ENCODE measurements around the gene ZSCAN22.
"Not testable (repeated sequence)": the region's sequence is repeated elsewhere in the genome, so short reads cannot be mapped to it uniquely, and the experiment has no call there.

Gene ZSCAN22

GRCh38 chr19:58336820-58337219 is 10.0 kb downstream of the ZSCAN22 start:
- Histone ChIP-seq H3K4me3 (ENCODE audit: low read length in 2 of 2) (no peak overlapping the region), H3K27ac (ENCODE audit: low read length) (no peak overlapping the region), H3K9me3 (ENCODE audit: control insufficient read depth in 2 of 2, low read length in 2 of 2) (no peaks in the 10 kb centered on the region), H3K27me3 (ENCODE audit: control insufficient read depth in 1 of 2, insufficient read depth in 2 of 2, low read length in 2 of 2) (no peaks in the 10 kb centered on the region), H3K9ac (ENCODE audit: low read length in 2 of 2) (no peak overlapping the region), H3K4me1 (ENCODE audit: control insufficient read depth, insufficient read depth, low read length) (no peaks in the 10 kb centered on the region), H3K36me3 (ENCODE audit: control insufficient read depth in 2 of 2, insufficient read depth in 2 of 2, low read length in 2 of 2) (peaks cover 15 to 44% of the 10 kb centered on the region in 2 donors)

- H3K9me3 ChIP-seq (ENCODE audit: control insufficient read depth in 2 of 2, low read length in 2 of 2) = no peaks in the 10 kb centered on the region
- H3K27ac ChIP-seq (ENCODE audit: low read length) = no peak overlapping the region
- peaks cover 15 to 44% of the 10 kb centered on the region in 2 donors for H3K36me3 ChIP-seq (ENCODE audit: control insufficient read depth in 2 of 2, insufficient read depth in 2 of 2, low read length in 2 of 2)
- no peak overlapping the region for H3K4me3 ChIP-seq (ENCODE audit: low read length in 2 of 2)
- H3K4me1 ChIP-seq (ENCODE audit: control insufficient read depth, insufficient read depth, low read length) = no peaks in the 10 kb centered on the region
- no peaks in the 10 kb centered on the region for H3K27me3 ChIP-seq (ENCODE audit: control insufficient read depth in 1 of 2, insufficient read depth in 2 of 2, low read length in 2 of 2)
- no peak overlapping the region for H3K9ac ChIP-seq (ENCODE audit: low read length in 2 of 2)
Measured at GRCh38 chr19:58338336-58338735, 11.5 kb downstream of the ZSCAN22 start.

GRCh38 chr19:58338825-58339558 is 12.2 kb downstream of the ZSCAN22 start:
- Histone ChIP-seq H3K27me3 (ENCODE audit: control insufficient read depth in 1 of 2, insufficient read depth in 2 of 2, low read length in 2 of 2) (no peaks in the 10 kb centered on the region), H3K27ac (ENCODE audit: low read length) (no peak overlapping the region), H3K4me3 (ENCODE audit: low read length in 2 of 2) (no peak overlapping the region), H3K36me3 (ENCODE audit: control insufficient read depth in 2 of 2, insufficient read depth in 2 of 2, low read length in 2 of 2) (peaks cover 15 to 44% of the 10 kb centered on the region in 2 donors), H3K9ac (ENCODE audit: low read length in 2 of 2) (no peak overlapping the region), H3K9me3 (ENCODE audit: control insufficient read depth in 2 of 2, low read length in 2 of 2) (no peaks in the 10 kb centered on the region), H3K4me1 (ENCODE audit: control insufficient read depth, insufficient read depth, low read length) (no peaks in the 10 kb centered on the region)

- H3K4me3 ChIP-seq (ENCODE audit: low read length in 2 of 2) = no peak overlapping the region
- H3K27ac ChIP-seq (ENCODE audit: low read length) = no peak overlapping the region
- H3K9me3 ChIP-seq (ENCODE audit: control insufficient read depth in 2 of 2, low read length in 2 of 2) = no peaks in the 10 kb centered on the region
- H3K27me3 ChIP-seq (ENCODE audit: control insufficient read depth in 1 of 2, insufficient read depth in 2 of 2, low read length in 2 of 2) = peaks cover 14 to 26% of the 10 kb centered on the region in 2 donors
- no peak overlapping the region for H3K9ac ChIP-seq (ENCODE audit: low read length in 2 of 2)
- H3K36me3 ChIP-seq (ENCODE audit: control insufficient read depth in 2 of 2, insufficient read depth in 2 of 2, low read length in 2 of 2) = peaks cover 0 to 2% of the 10 kb centered on the region in 2 donors
- H3K4me1 ChIP-seq (ENCODE audit: control insufficient read depth, insufficient read depth, low read length) = peaks cover 8% of the 10 kb centered on the region
Measured at GRCh38 chr19:58345558-58345957, 18.8 kb downstream of the ZSCAN22 start.

GRCh38 chr19:58346961-58347929 is 20.5 kb downstream of the ZSCAN22 start:
- Histone ChIP-seq H3K9ac (ENCODE audit: low read length in 2 of 2) (no peak overlapping the region), H3K9me3 (ENCODE audit: control insufficient read depth in 2 of 2, low read length in 2 of 2) (no peaks in the 10 kb centered on the region), H3K4me1 (ENCODE audit: control insufficient read depth, insufficient read depth, low read length) (peaks cover 8% of the 10 kb centered on the region), H3K36me3 (ENCODE audit: control insufficient read depth in 2 of 2, insufficient read depth in 2 of 2, low read length in 2 of 2) (no peaks in the 10 kb centered on the region), H3K27ac (ENCODE audit: low read length) (no peak overlapping the region), H3K27me3 (ENCODE audit: control insufficient read depth in 1 of 2, insufficient read depth in 2 of 2, low read length in 2 of 2) (peaks cover 27 to 41% of the 10 kb centered on the region in 2 donors), H3K4me3 (ENCODE audit: low read length in 2 of 2) (peak overlapping the region in 1 of 2 donors; percentile 64)

- not testable (repeated sequence) for H3K4me1 ChIP-seq (ENCODE audit: control insufficient read depth, insufficient read depth, low read length); H3K36me3 ChIP-seq (ENCODE audit: control insufficient read depth in 2 of 2, insufficient read depth in 2 of 2, low read length in 2 of 2); H3K27ac ChIP-seq (ENCODE audit: low read length); H3K9me3 ChIP-seq (ENCODE audit: control insufficient read depth in 2 of 2, low read length in 2 of 2)
- Histone ChIP-seq H3K9ac (ENCODE audit: low read length in 2 of 2) (peak overlapping the region in 1 of 2 donors; percentile 20), H3K4me3 (ENCODE audit: low read length in 2 of 2) (peak overlapping the region in 1 of 2 donors; percentile 49), H3K27me3 (ENCODE audit: control insufficient read depth in 1 of 2, insufficient read depth in 2 of 2, low read length in 2 of 2) (peaks cover 34 to 49% of the 10 kb centered on the region in 2 donors)
Measured at GRCh38 chr19:58348080-58348479, 21.3 kb downstream of the ZSCAN22 start.

- Histone ChIP-seq H3K9ac (ENCODE audit: low read length in 2 of 2) (no peak overlapping the region), H3K9me3 (ENCODE audit: control insufficient read depth in 2 of 2, low read length in 2 of 2) (no peaks in the 10 kb centered on the region), H3K4me1 (ENCODE audit: control insufficient read depth, insufficient read depth, low read length) (peaks cover 8% of the 10 kb centered on the region), H3K4me3 (ENCODE audit: low read length in 2 of 2) (no peak overlapping the region), H3K36me3 (ENCODE audit: control insufficient read depth in 2 of 2, insufficient read depth in 2 of 2, low read length in 2 of 2) (no peaks in the 10 kb centered on the region), H3K27ac (ENCODE audit: low read length) (no peak overlapping the region), H3K27me3 (ENCODE audit: control insufficient read depth in 1 of 2, insufficient read depth in 2 of 2, low read length in 2 of 2) (peaks cover 45 to 62% of the 10 kb centered on the region in 2 donors)
Measured at GRCh38 chr19:58349590-58349989, 22.8 kb downstream of the ZSCAN22 start.

GRCh38 chr19:58350001-58350861 is 23.4 kb downstream of the ZSCAN22 start:
- Histone ChIP-seq H3K4me1 (ENCODE audit: control insufficient read depth, insufficient read depth, low read length) (peaks cover 8% of the 10 kb centered on the region), H3K9ac (ENCODE audit: low read length in 2 of 2) (no peak overlapping the region), H3K36me3 (ENCODE audit: control insufficient read depth in 2 of 2, insufficient read depth in 2 of 2, low read length in 2 of 2) (no peaks in the 10 kb centered on the region), H3K9me3 (ENCODE audit: control insufficient read depth in 2 of 2, low read length in 2 of 2) (no peaks in the 10 kb centered on the region), H3K27me3 (ENCODE audit: control insufficient read depth in 1 of 2, insufficient read depth in 2 of 2, low read length in 2 of 2) (peaks cover 52 to 64% of the 10 kb centered on the region in 2 donors), H3K27ac (ENCODE audit: low read length) (no peak overlapping the region), H3K4me3 (ENCODE audit: low read length in 2 of 2) (peak overlapping the region in 1 of 2 donors; percentile 29)

- Histone ChIP-seq H3K9ac (ENCODE audit: low read length in 2 of 2) (no peak overlapping the region), H3K27me3 (ENCODE audit: control insufficient read depth in 1 of 2, insufficient read depth in 2 of 2, low read length in 2 of 2) (peaks cover 56 to 72% of the 10 kb centered on the region in 2 donors), H3K27ac (ENCODE audit: low read length) (no peak overlapping the region), H3K36me3 (ENCODE audit: control insufficient read depth in 2 of 2, insufficient read depth in 2 of 2, low read length in 2 of 2) (no peaks in the 10 kb centered on the region), H3K9me3 (ENCODE audit: control insufficient read depth in 2 of 2, low read length in 2 of 2) (no peaks in the 10 kb centered on the region), H3K4me1 (ENCODE audit: control insufficient read depth, insufficient read depth, low read length) (peaks cover 8% of the 10 kb centered on the region), H3K4me3 (ENCODE audit: low read length in 2 of 2) (no peak overlapping the region)
Measured at GRCh38 chr19:58350871-58351557, 24.2 kb downstream of the ZSCAN22 start.

- H3K4me1 ChIP-seq (ENCODE audit: control insufficient read depth, insufficient read depth, low read length) = peaks cover 11% of the 10 kb centered on the region
Measured at GRCh38 chr19:58351558-58351878, 24.7 kb downstream of the ZSCAN22 start.

More at GRCh38 chr19:58351558-58351878, 24.7 kb downstream of the ZSCAN22 start:
- Histone ChIP-seq H3K4me3 (ENCODE audit: low read length in 2 of 2) (no peak overlapping the region), H3K9me3 (ENCODE audit: control insufficient read depth in 2 of 2, low read length in 2 of 2) (no peaks in the 10 kb centered on the region), H3K27ac (ENCODE audit: low read length) (no peak overlapping the region), H3K36me3 (ENCODE audit: control insufficient read depth in 2 of 2, insufficient read depth in 2 of 2, low read length in 2 of 2) (no peaks in the 10 kb centered on the region), H3K9ac (ENCODE audit: low read length in 2 of 2) (no peak overlapping the region), H3K27me3 (ENCODE audit: control insufficient read depth in 1 of 2, insufficient read depth in 2 of 2, low read length in 2 of 2) (peaks cover 56 to 77% of the 10 kb centered on the region in 2 donors)

Measured in stomach smooth muscle (tissue), 2 donors.